MM.1S (cell line): ENCODE measurements around the gene TLCD1.
A peak's percentile ranks its signal among the peaks of the same experiment; 100 is the strongest.

Experiments
- DNase-seq: peaks from one replicate; pipeline ENCODE4 v3.0.0-alpha.2; 2015
- H2AFZ ChIP-seq: fragments of 300-600 bp; sonication (generic); 2 replicates; pipeline ENCODE4 v1.6.0; 2016; ENCODE audit warnings: antibody characterized with exemption, low read length
- H3F3A ChIP-seq: fragments of 300-600 bp; sonication (generic); 2 replicates; pipeline ENCODE4 v1.6.1; 2016; ENCODE audit warnings: mild to moderate bottlenecking, antibody characterized with exemption, low read length, moderate library complexity, mixed read lengths; ENCODE audit not compliant: insufficient read depth
- H3K27ac ChIP-seq: fragments of 300-600 bp; sonication (generic); 2 replicates; pipeline ENCODE4 v1.5.1; 2016; ENCODE audit warnings: mild to moderate bottlenecking, low read length
- H3K27me3 ChIP-seq: fragments of 300-600 bp; sonication (generic); replicated peaks from 2 replicates; pipeline ENCODE4 v1.6.0; 2016; ENCODE audit warnings: low read length; ENCODE audit not compliant: insufficient read depth
- H3K36me3 ChIP-seq: fragments of 300-600 bp; sonication (generic); replicated peaks from 2 replicates; pipeline ENCODE4 v1.6.1; 2016; ENCODE audit warnings: mild to moderate bottlenecking, low read length, mixed read lengths; ENCODE audit not compliant: insufficient read depth
- H3K4me1 ChIP-seq: fragments of 300-600 bp; sonication (generic); 2 replicates; pipeline ENCODE4 v1.6.1; 2016; ENCODE audit warnings: low read length, mixed read lengths
- H3K4me2 ChIP-seq: fragments of 300-600 bp; sonication (generic); 2 replicates; pipeline ENCODE4 v1.6.0; 2016; ENCODE audit warnings: low read depth, low read length
- H3K4me3 ChIP-seq: fragments of 300-600 bp; sonication (generic); 2 replicates; pipeline ENCODE4 v1.5.1; 2016; ENCODE audit warnings: low read length, mixed read lengths
- H3K79me2 ChIP-seq: fragments of 300-600 bp; sonication (generic); 2 replicates; pipeline ENCODE4 v1.6.1; 2016; ENCODE audit warnings: mixed run types, low read length, mixed read lengths
- H3K9ac ChIP-seq: fragments of 300-600 bp; sonication (generic); 2 replicates; pipeline ENCODE4 v1.6.1; 2016; ENCODE audit warnings: low read length, mixed read lengths
- H3K9me2 ChIP-seq: fragments of 300-600 bp; sonication (generic); replicated peaks from 2 replicates; pipeline ENCODE4 v1.6.1; 2016; ENCODE audit warnings: mild to moderate bottlenecking, low read length, mixed read lengths; ENCODE audit not compliant: insufficient read depth
- H3K9me3 ChIP-seq: fragments of 300-600 bp; sonication (generic); replicated peaks from 2 replicates; pipeline ENCODE4 v1.6.1; 2016; ENCODE audit warnings: mild to moderate bottlenecking, low read length, mixed read lengths; ENCODE audit not compliant: insufficient read depth
- H4K20me1 ChIP-seq: fragments of 300-600 bp; sonication (generic); 2 replicates; pipeline ENCODE4 v1.6.1; 2016; ENCODE audit warnings: mild to moderate bottlenecking, low read length, moderate library complexity, mixed read lengths; ENCODE audit not compliant: insufficient read depth
- CTCF ChIP-seq: fragments of 300-600 bp; sonication (generic); IDR thresholded peaks from 2 replicates; pipeline ENCODE4 v1.5.1; 2016; ENCODE audit warnings: antibody characterized with exemption, low read length, mixed read lengths
- EZH2 ChIP-seq: fragments of 300-600 bp; sonication (generic); optimal IDR thresholded peaks from 2 replicates; pipeline ENCODE3; 2017; ENCODE audit warnings: low read depth, mild to moderate bottlenecking, antibody characterized with exemption, low read length, mixed read lengths
- EZH2phosphoT487 ChIP-seq: fragments of 300-600 bp; sonication (generic); IDR thresholded peaks from 2 replicates; pipeline ENCODE4 v1.6.1; 2018; ENCODE audit warnings: antibody characterized with exemption, low read length

TLCD1 gene

GRCh38 chr17:28712705-28713415 is 13.2 kb downstream of the TLCD1 start:
- H3K4me3 ChIP-seq, result no peak overlapping the region
- peaks cover 56% of the 10 kb centered on the region for H3K27me3 ChIP-seq
- DNase-seq, result no peak
- no peaks in the 10 kb centered on the region for H4K20me1 ChIP-seq
- H3K79me2 ChIP-seq, result no peaks in the 10 kb centered on the region
- H3F3A ChIP-seq, result 0 out of 2 replicates have a peak, but pooled peaks cover 4% of the 10 kb centered on the region
- no peaks in the 10 kb centered on the region for H3K9me3 ChIP-seq
- H3K4me1 ChIP-seq, result 0 out of 2 replicates have a peak, but pooled peaks cover 3% of the 10 kb centered on the region
- TF ChIP-seq EZH2phosphoT487, result no peak
- TF ChIP-seq CTCF, result no peak
- no peak for TF ChIP-seq EZH2
- H2AFZ ChIP-seq, result no peak overlapping the region
- H3K27ac ChIP-seq, result no peak overlapping the region
- no peak overlapping the region for H3K9ac ChIP-seq
- H3K36me3 ChIP-seq, result no peaks in the 10 kb centered on the region
- H3K9me2 ChIP-seq, result no peaks in the 10 kb centered on the region
- no peak overlapping the region for H3K4me2 ChIP-seq

GRCh38 chr17:28712032-28712704 is 13.9 kb downstream of the TLCD1 start:
- peaks cover 50% of the 10 kb centered on the region for H3K27me3 ChIP-seq
- H4K20me1 ChIP-seq, result no peaks in the 10 kb centered on the region
- H3K79me2 ChIP-seq, result no peaks in the 10 kb centered on the region
- peak overlapping the region; percentile 100; the same call in 1 of the 2 replicates for H2AFZ ChIP-seq
- no peak for DNase-seq
- H3K4me2 ChIP-seq, result peak overlapping the region; percentile 86; the same call in 1 of the 2 replicates
- H3K36me3 ChIP-seq, result no peaks in the 10 kb centered on the region
- H3K27ac ChIP-seq, result no peak overlapping the region
- peak overlapping the region; percentile 79; the same call in 1 of the 2 replicates for H3K4me3 ChIP-seq
- TF ChIP-seq EZH2phosphoT487, result no peak
- TF ChIP-seq CTCF, result no peak
- TF ChIP-seq EZH2, result no peak
- H3K9me2 ChIP-seq, result no peaks in the 10 kb centered on the region
- H3F3A ChIP-seq, result 0 out of 2 replicates have a peak, but pooled peaks cover 4% of the 10 kb centered on the region
- H3K9ac ChIP-seq, result peak overlapping the region; percentile 61; the same call in 1 of the 2 replicates
- H3K4me1 ChIP-seq, result 0 out of 2 replicates have a peak, but pooled peaks cover 3% of the 10 kb centered on the region
- no peaks in the 10 kb centered on the region for H3K9me3 ChIP-seq

GRCh38 chr17:28711723-28712031 is 14.4 kb downstream of the TLCD1 start, which contains the start of gene PROCA1:
TSS of gene PROCA1 (minus strand) at chr17:28711888. CDS start at chr17:28711660, 228 bp downstream.
- Histone ChIP-seq H2AFZ (peak within 1 kb of the TSS; percentile 100), H3K9ac (peak within 1 kb of the TSS; percentile 61; the same call in 1 of the 2 replicates), H3K27ac (no peak within 1 kb of the TSS)

More at GRCh38 chr17:28711723-28712031, 14.4 kb downstream of the TLCD1 start, which contains the start of gene PROCA1:
- DNase-seq, result no peak
- no peaks in the 10 kb centered on the region for H4K20me1 ChIP-seq
- H3K27me3 ChIP-seq, result peaks cover 45% of the 10 kb centered on the region
- H3K4me3 ChIP-seq, result peak within 1 kb of the TSS; percentile 79
- TF ChIP-seq CTCF (no peak), EZH2phosphoT487 (no peak), EZH2 (no peak)
- H3K9me2 ChIP-seq, result no peaks in the 10 kb centered on the region
- H3F3A ChIP-seq, result 0 out of 2 replicates have a peak, but pooled peaks cover 4% of the 10 kb centered on the region
- peak within 1 kb of the TSS; percentile 86 for H3K4me2 ChIP-seq
- no peaks in the 10 kb centered on the region for H3K9me3 ChIP-seq
- H3K79me2 ChIP-seq, result no peaks in the 10 kb centered on the region
- H3K4me1 ChIP-seq, result 0 out of 2 replicates have a peak, but pooled peaks cover 3% of the 10 kb centered on the region
- H3K36me3 ChIP-seq, result no peaks in the 10 kb centered on the region
